GM19397 (cell line): ENCODE results near the gene RAMACL.

ENCODE experiments used
- ATAC-seq: cut with Tn5 transposase; IDR thresholded peaks from one replicate; pipeline ENCODE4 v1.9.1; 2021; ENCODE audit warnings: mild to moderate bottlenecking, moderate library complexity; ENCODE audit not compliant: unreplicated experiment

The RAMACL gene

GRCh38 chr6:166618251-166618650 is 31.8 kb upstream of the RAMACL start:
- no peak for ATAC-seq

GRCh38 chr6:166617359-166617758 is 30.9 kb upstream of the RAMACL start:
- no peak for ATAC-seq

- no peak for ATAC-seq
Measured at GRCh38 chr6:166616261-166617238, 30.1 kb upstream of the RAMACL start.

- no peak for ATAC-seq
Measured at GRCh38 chr6:166615059-166615770, 28.7 kb upstream of the RAMACL start.

GRCh38 chr6:166614589-166614988 is 28.1 kb upstream of the RAMACL start:
- ATAC-seq: no peak

GRCh38 chr6:166614171-166614583 is 27.7 kb upstream of the RAMACL start:
- ATAC-seq: no peak

GRCh38 chr6:166613027-166613426 is 26.5 kb upstream of the RAMACL start:
- no peak for ATAC-seq

GRCh38 chr6:166612471-166612881 is 26.0 kb upstream of the RAMACL start:
- no peak for ATAC-seq

GRCh38 chr6:166611631-166612030 is 25.2 kb upstream of the RAMACL start:
- ATAC-seq: no peak

GRCh38 chr6:166610069-166610468 is 23.6 kb upstream of the RAMACL start:
- ATAC-seq: no peak

- no peak for ATAC-seq
Measured at GRCh38 chr6:166608774-166609173, 22.3 kb upstream of the RAMACL start.

- ATAC-seq: no peak
Measured at GRCh38 chr6:166605752-166606151, 19.3 kb upstream of the RAMACL start.

GRCh38 chr6:166604911-166605310 is 18.4 kb upstream of the RAMACL start:
- ATAC-seq: no peak

- ATAC-seq: no peak
Measured at GRCh38 chr6:166604328-166604727, 17.9 kb upstream of the RAMACL start.

- ATAC-seq: no peak
Measured at GRCh38 chr6:166603043-166603690, 16.7 kb upstream of the RAMACL start.

GRCh38 chr6:166601956-166602355 is 15.5 kb upstream of the RAMACL start:
- ATAC-seq: no peak

GRCh38 chr6:166600931-166601330 is 14.5 kb upstream of the RAMACL start:
- ATAC-seq: no peak

- no peak for ATAC-seq
Measured at GRCh38 chr6:166599205-166599604, 12.7 kb upstream of the RAMACL start.

- ATAC-seq: no peak
Measured at GRCh38 chr6:166598441-166599138, 12.1 kb upstream of the RAMACL start.

- ATAC-seq: no peak
Measured at GRCh38 chr6:166597711-166598440, 11.4 kb upstream of the RAMACL start.
